KBM-7 (cell line): ENCODE data around the gene CCDC127.

Experiments
- DNase-seq: peaks from one replicate; pipeline ENCODE4 v3.0.0-alpha.2; 2015
- in situ Hi-C: fragments of 300-500 bp; cut with MboI; formaldehyde crosslinking; loops from 2 replicates; pipeline ENCODE4 v1.14.3; 2020; ENCODE audit warnings: low sequenced_read_pairs, low pct_unique_long_range_greater_than_20kb, mixed read lengths

CCDC127 gene

DNA sequence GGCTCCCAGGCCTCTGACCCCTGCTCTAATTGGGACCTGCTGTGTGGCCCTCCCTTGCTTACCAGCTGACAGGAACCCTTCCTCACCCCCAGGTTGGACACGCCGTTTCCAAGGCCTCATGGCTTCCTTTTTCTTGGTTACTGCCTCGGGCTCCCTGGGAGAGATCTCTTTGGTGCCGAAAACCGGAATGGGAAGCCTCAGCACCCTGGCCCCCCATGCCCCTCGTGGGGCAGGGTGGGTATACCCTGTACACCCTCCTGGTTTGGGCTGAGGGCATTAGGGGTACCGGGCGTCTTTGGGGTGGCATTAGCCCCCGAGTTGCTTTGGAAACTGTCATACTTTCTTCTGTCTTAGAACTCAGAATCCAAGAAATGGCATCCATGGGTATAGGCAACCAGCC is 36.8 kb downstream of the CCDC127 start:
- no peak for DNase-seq
- in situ Hi-C loops: no loop called here

DNA sequence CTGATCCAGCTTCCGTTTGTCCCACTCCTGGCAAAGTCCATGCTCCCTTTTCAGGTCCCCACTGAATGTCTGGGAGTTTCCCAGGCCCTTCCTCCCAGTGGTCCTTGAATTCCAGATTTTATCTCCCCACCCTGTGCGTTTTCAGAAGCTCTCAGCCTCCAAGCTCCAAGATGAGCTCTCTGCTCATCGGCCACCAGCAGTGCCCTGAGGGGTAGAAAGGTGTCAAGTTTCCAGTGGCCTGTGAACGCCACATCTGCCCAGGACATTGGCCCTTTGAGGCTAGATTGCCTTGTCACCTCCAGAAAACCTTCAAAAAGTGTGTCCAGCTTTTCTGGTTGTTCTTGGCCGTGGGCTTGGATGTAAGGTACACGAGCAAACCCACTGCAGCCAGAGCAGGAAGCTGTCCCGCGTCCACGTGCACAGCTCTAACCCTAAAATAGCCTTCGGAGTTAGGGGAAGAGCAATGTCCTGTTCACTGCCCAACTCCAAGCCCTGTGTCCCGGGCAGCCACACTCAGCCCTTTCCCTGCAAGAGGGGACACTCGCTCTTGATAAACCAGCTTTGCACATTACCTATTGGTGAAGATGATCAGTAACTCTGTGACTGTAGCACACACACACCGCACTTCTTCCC is 37.6 kb downstream of the CCDC127 start:
- no peak for DNase-seq
- in situ Hi-C loops: no loop called here

DNA sequence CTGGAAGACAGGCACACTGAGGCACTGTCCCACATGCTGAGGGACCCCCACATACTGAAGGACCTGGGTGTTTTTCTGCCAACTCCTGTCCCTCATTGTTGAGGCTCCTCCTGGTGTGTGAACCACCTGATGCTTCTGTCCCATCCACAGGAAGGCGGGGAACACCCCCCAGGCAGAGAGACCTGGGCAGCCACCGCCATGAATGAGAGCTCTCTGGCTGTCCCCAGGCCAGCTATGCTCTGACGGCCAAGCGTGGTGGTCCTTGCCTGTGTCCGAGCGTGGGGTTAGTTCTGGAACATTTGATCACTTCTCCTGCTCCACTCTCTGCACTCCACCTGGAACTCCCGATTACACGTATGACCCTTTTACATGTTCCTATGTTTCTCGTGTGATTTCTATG is 38.6 kb downstream of the CCDC127 start:
- DNase-seq: no peak
- in situ Hi-C loops: no loop called here

DNA sequence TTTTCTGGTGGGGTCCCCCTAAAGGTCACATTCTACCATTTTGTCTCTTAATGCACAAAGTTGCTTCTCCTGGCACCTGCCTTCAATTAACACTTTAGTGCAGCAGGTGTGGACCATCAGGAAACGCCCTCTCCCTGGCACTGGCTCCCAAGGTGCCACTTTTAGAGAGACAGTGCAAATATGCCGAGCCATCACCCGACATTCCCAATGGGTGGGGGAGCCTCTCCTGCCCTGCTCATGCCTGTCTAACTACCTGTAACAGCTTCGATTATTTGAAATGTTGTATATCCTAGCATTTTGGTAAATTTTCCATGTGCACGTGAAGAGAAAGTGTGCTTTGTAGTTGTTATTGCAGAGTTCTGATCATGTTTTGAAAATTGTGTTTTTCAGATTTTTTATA is 39.8 kb downstream of the CCDC127 start:
- in situ Hi-C loops: no loop called here

DNA sequence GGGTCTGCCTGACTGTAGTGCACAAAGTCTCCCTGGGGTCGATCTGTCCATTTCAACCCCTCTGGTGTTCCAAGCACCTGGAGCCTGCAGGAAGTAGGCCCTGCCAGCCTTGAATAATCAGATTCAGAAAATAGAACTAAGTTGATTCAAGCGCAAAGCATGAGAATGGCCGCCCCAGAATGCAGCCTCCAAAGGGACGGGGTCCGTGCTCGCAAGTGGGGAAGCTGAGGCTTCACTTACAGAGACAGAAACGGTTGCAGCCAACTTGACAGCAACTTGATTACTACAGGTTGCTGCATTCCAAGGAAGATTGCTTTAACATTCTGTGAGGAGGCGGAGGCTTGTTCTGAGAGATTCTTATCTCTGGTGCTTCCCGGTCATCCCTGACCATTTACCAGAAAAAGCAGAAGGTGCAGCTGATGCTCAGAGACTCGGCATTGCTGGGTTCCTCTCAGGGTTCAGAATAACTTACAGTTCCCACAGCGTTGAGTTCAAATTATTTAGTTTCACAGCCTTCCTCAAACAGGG is 41.6 kb downstream of the CCDC127 start:
- in situ Hi-C loops: no loop called here
- DNase-seq: no peak

More for the DNA sequence above, 39.8 kb downstream of the CCDC127 start:
- DNase-seq: no peak

DNA sequence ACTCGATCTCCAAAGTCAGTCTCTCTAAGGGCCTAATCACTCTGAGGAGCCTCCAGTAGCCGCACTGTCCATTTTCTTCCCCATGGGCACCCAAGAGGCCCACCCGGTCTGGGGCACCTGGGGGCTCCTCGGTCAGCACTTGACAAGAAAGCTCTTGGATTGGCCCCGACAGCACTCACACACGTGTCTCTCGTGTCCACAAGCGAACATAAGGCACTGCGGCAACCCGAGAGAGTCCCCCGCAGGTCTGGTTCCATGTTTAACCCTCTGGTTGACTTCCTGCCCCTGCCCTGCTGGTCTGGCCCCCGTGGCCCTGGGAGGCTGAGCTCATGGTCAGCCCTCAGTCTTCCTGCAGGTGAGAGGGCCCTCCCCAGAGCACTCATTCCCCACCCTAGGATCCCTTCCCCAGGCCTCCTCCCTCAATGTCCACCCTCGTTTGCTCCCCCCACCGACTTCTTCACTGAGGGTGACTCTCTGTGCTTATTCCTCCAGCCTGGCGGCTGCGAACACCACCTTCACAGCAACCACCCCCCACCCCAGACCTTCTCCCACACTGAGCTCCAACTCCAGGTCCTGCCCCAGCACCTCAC is 43.0 kb downstream of the CCDC127 start:
- DNase-seq: no peak
- in situ Hi-C loops: no loop called here

DNA sequence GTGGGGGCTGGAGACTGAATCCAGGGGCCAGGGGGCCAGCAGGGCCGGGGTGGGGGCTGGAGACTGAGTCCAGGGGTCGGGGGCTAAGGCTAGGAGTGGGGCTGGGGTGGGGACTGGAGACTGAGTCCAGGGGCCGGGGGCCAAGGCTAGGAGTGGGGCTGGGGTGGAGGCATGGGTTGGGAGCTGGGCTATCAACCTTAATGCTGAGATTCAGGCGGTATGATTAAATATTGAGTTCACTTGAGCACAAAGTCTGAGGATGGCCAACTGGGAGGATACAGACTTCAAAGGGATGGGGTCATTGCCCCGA is 43.7 kb downstream of the CCDC127 start:
- in situ Hi-C loops: no loop called here
- DNase-seq: no peak

DNA sequence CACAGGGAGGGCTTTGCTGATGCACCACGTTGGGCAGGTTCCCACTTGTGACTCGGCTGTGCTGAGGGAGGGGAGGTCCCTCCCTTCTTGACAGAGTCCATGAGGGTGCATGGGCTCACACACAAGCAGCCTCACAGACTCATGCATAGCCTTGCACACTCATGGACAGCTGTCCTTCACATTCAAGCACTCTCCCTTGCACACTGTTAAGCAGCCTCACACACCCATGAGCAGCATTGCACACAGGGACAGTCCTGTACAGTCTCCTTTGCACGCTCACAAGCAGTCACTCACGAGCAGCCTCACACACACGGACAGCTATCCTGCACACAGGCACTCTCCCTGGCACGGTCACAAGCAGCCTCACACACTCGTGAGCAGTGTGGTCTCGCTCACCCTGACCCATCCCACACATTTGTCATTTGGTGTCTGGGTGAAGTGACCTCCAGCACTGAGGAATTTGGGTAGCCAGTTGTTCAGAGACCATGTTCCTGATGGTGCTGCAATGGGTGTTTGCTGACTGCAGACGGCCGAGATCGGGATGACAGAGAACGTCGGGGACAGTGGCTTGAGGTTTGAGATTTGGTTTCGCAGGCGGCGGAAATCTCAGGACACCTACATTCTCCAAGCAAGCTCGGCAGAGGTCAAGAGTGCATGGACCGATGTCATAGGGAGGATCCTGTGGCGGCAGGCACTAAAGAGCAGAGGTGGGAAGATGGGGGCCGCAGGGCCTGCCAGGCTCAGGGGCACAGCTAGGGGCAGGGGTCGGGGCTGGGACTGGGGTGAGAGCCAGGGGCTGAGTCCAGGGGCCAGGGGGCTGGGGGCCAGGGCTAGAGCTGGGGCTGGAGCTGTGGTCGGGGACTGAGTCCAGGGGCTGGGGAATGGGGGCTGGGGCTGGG is 44.3 kb downstream of the CCDC127 start:
- no peak for DNase-seq
- in situ Hi-C loops: no loop called here

DNA sequence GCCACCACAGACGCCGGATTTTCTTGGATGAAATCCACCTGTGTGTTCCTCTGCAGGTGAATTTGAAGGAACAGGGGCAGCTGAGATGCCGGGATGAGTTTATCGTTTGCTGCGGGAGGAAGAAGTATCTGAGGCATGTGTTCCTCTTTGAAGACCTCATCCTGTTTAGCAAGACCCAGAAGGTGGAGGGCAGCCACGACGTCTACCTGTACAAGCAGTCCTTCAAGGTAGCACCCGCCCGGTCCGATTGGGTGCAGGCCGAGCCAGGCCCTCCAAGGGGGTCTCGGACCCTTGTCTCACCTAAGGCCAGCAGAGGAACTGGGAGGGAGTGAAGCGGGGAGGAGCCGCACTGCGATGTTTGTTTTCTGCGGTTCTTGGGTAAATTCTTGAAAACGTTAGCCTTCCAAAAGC is 45.1 kb downstream of the CCDC127 start:
- no peak for DNase-seq
- in situ Hi-C loops: no loop called here

DNA sequence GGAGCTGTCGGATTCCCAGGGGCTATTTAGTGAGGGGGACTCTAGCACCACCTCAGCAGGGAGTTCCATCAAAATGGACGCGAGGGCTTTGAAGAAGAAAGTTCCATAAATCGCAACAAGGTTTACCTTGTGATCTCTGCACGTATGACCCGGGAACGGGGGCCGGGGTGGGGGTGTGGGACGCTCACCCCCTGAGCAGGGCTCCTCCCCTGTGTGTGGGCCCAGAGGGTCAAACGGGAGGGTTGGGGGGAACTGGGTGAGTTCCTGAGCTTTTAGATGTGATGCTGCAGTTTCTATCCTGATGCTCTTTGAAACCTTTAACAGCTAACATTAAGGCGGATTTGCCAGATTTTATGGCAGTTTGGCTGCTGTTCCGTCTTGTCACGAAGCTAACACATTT is 45.5 kb downstream of the CCDC127 start:
- in situ Hi-C loops: no loop called here

DNA sequence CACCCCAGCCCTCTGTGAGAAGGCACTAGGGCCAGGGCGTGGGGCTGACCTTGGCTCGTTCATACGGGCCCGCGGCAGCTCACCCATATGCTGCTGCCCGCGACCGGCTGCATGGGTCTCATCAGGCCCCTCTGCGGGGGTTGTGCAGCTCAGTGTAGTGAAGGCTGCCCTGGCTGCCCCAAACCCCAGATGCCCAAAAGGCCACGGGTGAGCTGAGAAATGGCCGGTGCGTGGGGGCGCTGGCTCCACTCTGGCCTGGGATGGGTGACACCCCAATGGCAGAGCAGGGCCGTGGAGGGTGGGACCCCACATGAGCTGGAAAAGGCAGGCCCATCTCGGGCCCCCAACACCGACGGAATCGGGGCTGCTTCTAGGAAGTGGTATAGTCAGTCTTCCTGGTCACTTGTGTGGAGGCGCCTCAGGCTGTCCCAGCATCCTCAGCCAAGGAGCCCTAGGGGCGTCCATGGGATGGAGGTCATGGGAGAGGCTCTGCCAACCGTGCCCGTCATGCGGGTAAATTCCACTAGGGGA is 46.1 kb downstream of the CCDC127 start:
- DNase-seq: no peak
- in situ Hi-C loops: no loop called here

More for the DNA sequence above, 45.5 kb downstream of the CCDC127 start:
- DNase-seq: no peak

DNA sequence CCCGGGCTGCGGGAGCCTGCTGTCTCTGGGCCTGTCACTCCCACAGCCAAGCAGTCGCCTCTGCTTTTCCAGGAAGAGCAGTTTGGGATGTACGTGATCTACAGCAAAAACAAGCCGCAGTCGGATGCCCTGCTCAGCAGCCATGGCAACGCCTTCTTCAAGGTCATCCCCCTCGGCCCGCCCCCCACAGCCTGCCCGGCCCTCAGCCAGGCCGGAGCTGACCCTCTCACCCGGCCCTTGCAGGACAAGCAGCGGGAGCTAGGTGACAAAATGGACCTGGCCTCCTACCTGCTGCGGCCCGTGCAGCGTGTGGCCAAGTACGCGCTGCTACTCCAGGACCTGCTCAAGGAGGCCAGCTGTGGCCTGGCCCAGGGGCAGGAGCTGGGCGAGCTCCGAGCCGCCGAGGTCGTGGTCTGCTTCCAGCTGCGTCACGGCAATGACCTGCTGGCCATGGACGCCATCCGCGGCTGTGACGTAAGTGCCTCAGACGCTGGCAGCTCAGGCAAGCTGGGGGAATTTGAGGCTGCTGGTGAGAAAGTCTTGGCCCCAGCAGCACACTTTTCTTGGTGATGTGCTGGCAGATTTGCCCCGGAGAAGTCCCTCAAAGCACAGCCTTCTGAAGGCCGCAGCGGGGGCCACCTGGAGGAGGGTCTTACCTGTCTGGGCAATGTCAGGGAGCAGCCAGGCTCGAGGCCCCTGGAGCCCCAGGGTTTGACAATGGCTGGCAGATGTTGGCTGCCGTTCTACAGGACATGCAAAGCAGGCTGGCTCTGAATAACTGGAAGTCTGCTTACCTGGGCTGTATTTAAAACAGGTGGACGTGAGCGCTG is 46.8 kb downstream of the CCDC127 start:
- no peak for DNase-seq
- in situ Hi-C loops: no loop called here

DNA sequence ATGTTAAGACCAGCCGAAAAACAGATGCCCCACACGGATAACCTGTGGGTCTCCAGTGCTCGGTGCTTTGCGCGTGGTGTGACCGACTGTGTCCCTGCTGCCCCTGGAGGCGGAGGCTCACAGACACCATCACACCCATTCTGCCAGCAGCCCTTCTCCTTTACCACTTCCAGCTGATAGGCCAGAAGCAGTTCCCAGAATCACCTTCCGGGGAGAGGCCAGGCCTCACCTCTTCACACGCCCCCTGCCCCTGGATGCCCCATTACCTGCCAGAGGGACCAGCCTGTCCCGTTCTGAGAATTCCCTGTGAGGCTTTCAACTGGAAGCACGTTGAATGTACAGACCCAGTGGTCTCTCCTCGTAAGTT is 48.2 kb downstream of the CCDC127 start:
- no peak for DNase-seq
- in situ Hi-C loops: no loop called here

DNA sequence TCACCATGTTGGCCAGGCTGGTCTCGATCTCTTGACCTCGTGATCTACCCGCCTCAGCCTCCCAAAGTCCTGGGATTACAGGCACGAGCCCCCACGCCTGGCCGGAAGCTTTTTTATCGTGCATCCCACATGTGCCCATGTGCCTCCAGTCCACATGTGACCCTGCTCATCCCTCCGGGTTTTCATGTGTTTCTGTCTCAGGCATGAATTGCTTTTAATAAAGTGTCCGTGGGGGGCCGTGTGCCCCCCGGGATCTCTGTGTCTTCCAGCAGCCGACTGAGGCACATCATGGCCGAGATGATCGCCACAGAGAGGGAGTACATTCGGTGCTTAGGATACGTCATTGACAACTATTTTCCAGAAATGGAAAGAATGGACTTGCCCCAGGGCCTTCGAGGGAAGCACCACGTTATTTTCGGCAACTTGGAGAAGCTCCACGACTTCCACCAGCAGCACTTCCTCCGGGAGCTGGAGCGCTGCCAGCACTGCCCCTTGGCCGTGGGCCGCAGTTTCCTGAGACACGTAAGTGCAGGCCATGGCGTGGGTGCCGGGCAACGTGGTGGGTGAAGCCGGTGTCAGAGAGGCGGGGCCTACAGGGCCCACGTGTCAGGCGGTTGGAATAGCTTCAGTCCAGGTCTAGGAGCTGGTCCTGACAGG is 48.8 kb downstream of the CCDC127 start:
- no peak for DNase-seq
- in situ Hi-C loops: no loop called here

DNA sequence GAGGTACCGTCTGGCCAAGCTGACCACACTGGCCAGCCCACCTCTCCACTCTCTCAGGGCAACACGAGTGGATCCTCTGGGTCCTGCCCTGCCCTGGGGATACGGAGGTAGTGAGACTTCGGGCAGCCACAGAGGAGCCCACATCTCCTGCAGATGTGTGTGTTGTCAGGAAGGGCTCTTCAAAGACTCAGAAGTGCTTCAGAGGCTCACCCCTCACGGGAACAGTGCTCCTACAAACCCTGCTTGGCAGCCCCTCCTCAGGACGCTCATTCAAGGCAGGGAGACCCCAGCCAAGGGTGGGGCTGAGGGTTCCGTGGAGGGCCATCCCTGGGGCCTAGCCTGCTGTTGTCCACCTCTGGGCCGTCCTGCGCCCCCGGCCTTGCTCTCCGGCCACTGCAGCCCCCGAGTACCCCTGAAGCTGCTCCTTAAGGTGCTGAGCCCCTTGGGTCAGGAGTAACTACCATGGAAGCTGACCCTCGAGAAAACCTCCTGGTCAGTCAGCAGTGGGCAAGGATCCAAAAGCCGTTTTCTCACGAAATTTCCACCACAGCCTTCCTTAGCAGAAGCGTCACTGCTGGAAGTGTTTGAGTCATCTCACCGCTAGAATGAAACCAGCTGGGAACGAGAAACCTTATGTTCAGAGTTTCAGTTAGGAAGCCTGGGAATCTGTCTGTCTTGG is 49.8 kb downstream of the CCDC127 start:
- in situ Hi-C loops: no loop called here
- DNase-seq: no peak

DNA sequence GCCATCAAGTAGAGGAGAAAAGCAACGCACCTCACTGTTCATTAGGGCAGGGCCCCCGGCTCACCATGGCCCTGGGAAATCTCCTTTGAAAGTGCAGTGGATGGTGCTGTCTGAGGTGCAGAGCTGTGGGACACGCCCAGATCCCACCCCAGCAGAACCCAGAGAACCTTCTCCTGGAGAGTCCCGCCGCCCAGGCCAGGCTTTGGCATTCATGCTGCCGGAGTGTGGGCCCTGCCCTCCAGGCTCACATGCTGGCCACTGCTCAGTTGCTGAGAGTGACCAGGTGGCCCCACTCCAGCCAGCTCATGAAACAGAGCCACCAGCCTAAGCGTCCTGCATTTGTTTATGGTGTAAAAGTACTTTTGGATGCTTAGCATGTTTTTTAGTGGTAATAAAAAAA is 50.4 kb downstream of the CCDC127 start:
- no peak for DNase-seq

DNA sequence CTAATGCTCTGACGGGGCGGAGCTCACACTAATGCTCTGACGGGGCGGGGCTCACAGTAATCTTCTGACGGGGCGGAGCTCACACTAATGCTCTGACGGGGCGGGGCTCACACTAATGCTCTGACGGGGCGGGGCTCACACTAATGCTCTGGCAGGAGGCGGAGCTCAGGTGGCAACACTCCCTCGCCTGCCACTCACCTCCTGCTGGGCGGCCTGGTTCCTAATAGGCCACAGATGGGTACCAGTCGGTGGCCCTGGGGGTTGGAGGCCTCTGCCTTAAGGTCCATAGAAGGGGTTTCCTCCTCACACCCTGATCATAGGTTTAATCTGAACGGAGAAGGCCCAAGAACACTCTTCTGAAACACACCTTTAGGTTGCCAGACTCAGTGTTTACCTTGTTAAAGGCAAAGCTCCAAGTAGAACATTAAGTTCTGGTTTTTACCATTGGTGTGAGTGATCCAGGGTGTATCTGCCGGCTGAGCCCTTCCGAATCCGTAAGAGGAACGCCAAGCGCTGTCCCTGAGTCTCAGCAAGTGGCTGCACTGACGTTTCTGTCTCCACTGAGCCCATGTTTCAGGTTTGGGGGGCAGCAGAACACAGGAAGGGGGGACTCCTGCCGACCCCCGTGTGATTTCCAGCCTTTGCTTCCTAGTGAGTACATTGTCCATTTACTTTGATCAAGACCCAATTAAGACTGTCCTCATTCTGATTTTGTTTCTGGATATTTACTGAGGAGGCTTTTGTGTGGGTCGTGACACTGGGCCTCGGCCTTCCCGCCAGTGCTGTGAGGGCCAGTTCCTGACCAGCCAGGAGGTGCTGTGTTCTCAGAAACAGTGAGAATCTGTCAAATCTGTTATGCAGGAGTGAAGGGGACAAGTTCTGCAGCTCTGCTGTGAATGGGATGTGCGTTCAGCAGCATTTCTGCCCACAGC is 51.2 kb downstream of the CCDC127 start:
- DNase-seq: no peak
- in situ Hi-C loops: no loop called here

More for the DNA sequence above, 50.4 kb downstream of the CCDC127 start:
- in situ Hi-C loops: no loop called here
